ENCODE results near the gene TTC22. TPM values are rescaled to one million over a fixed set of nuclear protein-coding genes. Genes with fewer than 3 reads are reported as not detected.

Gene TTC22
- total RNA-seq, 4 donors from 2014 or later: under 0.01 to 0.17 (median 0.09) TPM

- TF ChIP-seq EP300 (IDR thresholded peaks at IDR 0.05): no peak
- no peak for TF ChIP-seq POLR2AphosphoS5 (IDR thresholded peaks at IDR 0.05)
- TF ChIP-seq POLR2A (IDR thresholded peaks at IDR 0.05; ENCODE audit: low read depth): no peak
- TF ChIP-seq, protein P1, sequence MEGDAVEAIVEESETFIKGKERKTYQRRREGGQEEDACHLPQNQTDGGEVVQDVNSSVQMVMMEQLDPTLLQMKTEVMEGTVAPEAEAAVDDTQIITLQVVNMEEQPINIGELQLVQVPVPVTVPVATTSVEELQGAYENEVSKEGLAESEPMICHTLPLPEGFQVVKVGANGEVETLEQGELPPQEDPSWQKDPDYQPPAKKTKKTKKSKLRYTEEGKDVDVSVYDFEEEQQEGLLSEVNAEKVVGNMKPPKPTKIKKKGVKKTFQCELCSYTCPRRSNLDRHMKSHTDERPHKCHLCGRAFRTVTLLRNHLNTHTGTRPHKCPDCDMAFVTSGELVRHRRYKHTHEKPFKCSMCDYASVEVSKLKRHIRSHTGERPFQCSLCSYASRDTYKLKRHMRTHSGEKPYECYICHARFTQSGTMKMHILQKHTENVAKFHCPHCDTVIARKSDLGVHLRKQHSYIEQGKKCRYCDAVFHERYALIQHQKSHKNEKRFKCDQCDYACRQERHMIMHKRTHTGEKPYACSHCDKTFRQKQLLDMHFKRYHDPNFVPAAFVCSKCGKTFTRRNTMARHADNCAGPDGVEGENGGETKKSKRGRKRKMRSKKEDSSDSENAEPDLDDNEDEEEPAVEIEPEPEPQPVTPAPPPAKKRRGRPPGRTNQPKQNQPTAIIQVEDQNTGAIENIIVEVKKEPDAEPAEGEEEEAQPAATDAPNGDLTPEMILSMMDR (IDR thresholded peaks at IDR 0.05): no peak
- H3K4me1 ChIP-seq: no peaks in the 10 kb centered on the region
- H3K36me3 ChIP-seq: no peaks in the 10 kb centered on the region
- no peak overlapping the region for H3K4me3 ChIP-seq
- no peak overlapping the region for H3K27ac ChIP-seq (replicated peaks in 1 of 4)
- 89% methylated on average over 3 of the region's 3 CpGs for WGBS
- peaks cover 0 to 43% (median 22%) of the 10 kb centered on the region in 4 donors for H3K9me3 ChIP-seq
- peaks cover 0 to 2% (median 0%) of the 10 kb centered on the region in 4 donors for H3K27me3 ChIP-seq
- DNase-seq (ENCODE audit: extremely low spot score): no peak
- intact Hi-C loops (cut with DNase I): no loop called here
Observed at GRCh38 chr1:54823670-54824069, 22.5 kb upstream of the TTC22 start.

- intact Hi-C loops (cut with DNase I): loop anchor here (10.0 kb wide), 2 partner anchors 145 to 745 kb away; no protein-coding TSS in a partner anchor
- no peaks in the 10 kb centered on the region for H3K4me1 ChIP-seq
- no peak for DNase-seq (ENCODE audit: extremely low spot score)
Observed at GRCh38 chr1:54819733-54820132, 18.6 kb upstream of the TTC22 start.

GRCh38 chr1:54819195-54819536, 18.0 kb upstream of the TTC22 start:
- intact Hi-C loops (cut with DNase I): loop anchor here (10.0 kb wide), 2 partner anchors 144 to 744 kb away; no protein-coding TSS in a partner anchor
- Histone ChIP-seq H3K4me1 (no peaks in the 10 kb centered on the region), H3K9me3 (peaks cover 0 to 22% (median 11%) of the 10 kb centered on the region in 4 donors), H3K4me3 (no peak overlapping the region), H3K27ac (replicated peaks in 1 of 4) (no peak overlapping the region), H3K36me3 (no peaks in the 10 kb centered on the region), H3K27me3 (peaks cover 0 to 2% (median 0%) of the 10 kb centered on the region in 4 donors)
- no peak for DNase-seq (ENCODE audit: extremely low spot score)
- 88% methylated on average over 4 of the region's 4 CpGs for WGBS
- TF ChIP-seq EP300 (IDR thresholded peaks at IDR 0.05) (no peak), POLR2AphosphoS5 (IDR thresholded peaks at IDR 0.05) (no peak), POLR2A (IDR thresholded peaks at IDR 0.05; ENCODE audit: low read depth) (no peak)
- TF ChIP-seq, protein P1 (IDR thresholded peaks at IDR 0.05): no peak

More at GRCh38 chr1:54819733-54820132, 18.6 kb upstream of the TTC22 start:
- Histone ChIP-seq H3K4me3 (no peak overlapping the region), H3K27ac (replicated peaks in 1 of 4) (no peak overlapping the region), H3K27me3 (peaks cover 0 to 2% (median 0%) of the 10 kb centered on the region in 4 donors), H3K9me3 (peaks cover 0 to 27% (median 16%) of the 10 kb centered on the region in 4 donors), H3K36me3 (no peaks in the 10 kb centered on the region)
- TF ChIP-seq, protein P1 (IDR thresholded peaks at IDR 0.05): no peak
- TF ChIP-seq EP300 (IDR thresholded peaks at IDR 0.05): no peak
- TF ChIP-seq POLR2AphosphoS5 (IDR thresholded peaks at IDR 0.05): no peak
- TF ChIP-seq POLR2A (IDR thresholded peaks at IDR 0.05; ENCODE audit: low read depth): no peak

GRCh38 chr1:54818461-54819194, 17.5 kb upstream of the TTC22 start:
- no peak for TF ChIP-seq POLR2AphosphoS5 (IDR thresholded peaks at IDR 0.05)
- TF ChIP-seq, protein P1 (IDR thresholded peaks at IDR 0.05): no peak
- TF ChIP-seq POLR2A (IDR thresholded peaks at IDR 0.05; ENCODE audit: low read depth): no peak
- no peak for TF ChIP-seq EP300 (IDR thresholded peaks at IDR 0.05)
- intact Hi-C loops (cut with DNase I): loop anchor here (10.0 kb wide), 2 partner anchors 144 to 744 kb away; no protein-coding TSS in a partner anchor
- H3K27ac ChIP-seq (replicated peaks in 1 of 4): no peak overlapping the region
- peaks cover 0 to 16% (median 6%) of the 10 kb centered on the region in 4 donors for H3K9me3 ChIP-seq
- H3K36me3 ChIP-seq: no peaks in the 10 kb centered on the region
- H3K4me3 ChIP-seq: no peak overlapping the region
- no peak for DNase-seq (ENCODE audit: extremely low spot score)
- H3K4me1 ChIP-seq: no peaks in the 10 kb centered on the region
- WGBS: 66% methylated on average over 5 of the region's 5 CpGs
- peaks cover 0 to 2% (median 0%) of the 10 kb centered on the region in 4 donors for H3K27me3 ChIP-seq

All from esophagus muscularis mucosa (tissue), 4 donors.